Muscle layer of colon (tissue), 2 donors: ENCODE measurements around the gene LYRM2.

Experiments used
- H3K27ac ChIP-seq: one replicate; pipeline ENCODE4 v1.7.0; 2013; ENCODE audit warnings: low read depth, mild to moderate bottlenecking, low read length, moderate library complexity
- H3K27me3 ChIP-seq, 2 donors: one replicate each; pipeline ENCODE4 v1.7.0; 2013; ENCODE audit warnings: low read length in 2 of 2, mild to moderate bottlenecking in 2 of 2; ENCODE audit not compliant: insufficient read depth in 2 of 2, control insufficient read depth in 1 of 2
- H3K36me3 ChIP-seq: one replicate; pipeline ENCODE4 v1.7.0; 2013; ENCODE audit warnings: mild to moderate bottlenecking, low read length; ENCODE audit not compliant: insufficient read depth
- H3K4me1 ChIP-seq: one replicate; pipeline ENCODE4 v1.7.0; 2013; ENCODE audit warnings: mild to moderate bottlenecking, low read length; ENCODE audit not compliant: insufficient read depth
- H3K4me3 ChIP-seq, 2 donors: one replicate each; pipeline ENCODE4 v1.7.0; 2013; ENCODE audit warnings: low read length in 2 of 2, low read depth in 1 of 2, mild to moderate bottlenecking in 1 of 2, moderate library complexity in 1 of 2
- H3K9ac ChIP-seq: one replicate; pipeline ENCODE4 v1.7.0; 2013; ENCODE audit warnings: low read length
- H3K9me3 ChIP-seq: one replicate; pipeline ENCODE4 v1.7.0; 2013; ENCODE audit warnings: mild to moderate bottlenecking, low read length
- donor health status: abdominal sarcoma.
- donor health status: Adenocarcinoma of cecum.

LYRM2 gene

GRCh38 chr6:89613790-89614189 is 24.8 kb downstream of the LYRM2 start:
- no peaks in the 10 kb centered on the region for H3K9me3 ChIP-seq
- H3K36me3 ChIP-seq, result no peaks in the 10 kb centered on the region
- no peak overlapping the region for H3K4me3 ChIP-seq
- no peak overlapping the region for H3K27ac ChIP-seq
- no peak overlapping the region for H3K9ac ChIP-seq
- no peaks in the 10 kb centered on the region for H3K4me1 ChIP-seq
- H3K27me3 ChIP-seq, result no peaks in the 10 kb centered on the region

- Histone ChIP-seq H3K4me3 (no peak overlapping the region), H3K27me3 (no peaks in the 10 kb centered on the region), H3K27ac (no peak overlapping the region), H3K4me1 (no peaks in the 10 kb centered on the region), H3K9ac (no peak overlapping the region), H3K9me3 (no peaks in the 10 kb centered on the region), H3K36me3 (no peaks in the 10 kb centered on the region)
Measured at GRCh38 chr6:89612121-89612520, 26.4 kb downstream of the LYRM2 start.

GRCh38 chr6:89611666-89612065 is 26.9 kb downstream of the LYRM2 start:
- Histone ChIP-seq H3K27ac (no peak overlapping the region), H3K4me1 (no peaks in the 10 kb centered on the region), H3K27me3 (no peaks in the 10 kb centered on the region)

GRCh38 chr6:89610149-89610642 is 28.4 kb downstream of the LYRM2 start:
- Histone ChIP-seq H3K27me3 (no peaks in the 10 kb centered on the region), H3K4me3 (no peak overlapping the region), H3K9me3 (no peaks in the 10 kb centered on the region), H3K9ac (no peak overlapping the region), H3K36me3 (no peaks in the 10 kb centered on the region), H3K27ac (no peak overlapping the region), H3K4me1 (no peaks in the 10 kb centered on the region)

More at GRCh38 chr6:89611666-89612065, 26.9 kb downstream of the LYRM2 start:
- Histone ChIP-seq H3K9me3 (no peaks in the 10 kb centered on the region), H3K4me3 (no peak overlapping the region), H3K36me3 (no peaks in the 10 kb centered on the region), H3K9ac (no peak overlapping the region)

GRCh38 chr6:89605861-89606260 is 32.7 kb downstream of the LYRM2 start:
- H3K27ac ChIP-seq, result no peak overlapping the region
- H3K27me3 ChIP-seq, result no peaks in the 10 kb centered on the region
- no peak overlapping the region for H3K4me3 ChIP-seq

GRCh38 chr6:89604653-89605052 is 33.9 kb downstream of the LYRM2 start:
- no peaks in the 10 kb centered on the region for H3K9me3 ChIP-seq
- H3K36me3 ChIP-seq, result no peaks in the 10 kb centered on the region
- H3K4me1 ChIP-seq, result no peaks in the 10 kb centered on the region
- H3K27me3 ChIP-seq, result no peaks in the 10 kb centered on the region
- no peak overlapping the region for H3K4me3 ChIP-seq
- no peak overlapping the region for H3K27ac ChIP-seq
- H3K9ac ChIP-seq, result no peak overlapping the region

More at GRCh38 chr6:89605861-89606260, 32.7 kb downstream of the LYRM2 start:
- Histone ChIP-seq H3K9ac (no peak overlapping the region), H3K36me3 (no peaks in the 10 kb centered on the region), H3K4me1 (no peaks in the 10 kb centered on the region), H3K9me3 (no peaks in the 10 kb centered on the region)

- Histone ChIP-seq H3K9ac (no peak overlapping the region), H3K36me3 (no peaks in the 10 kb centered on the region)
Measured at GRCh38 chr6:89602166-89602565, 36.4 kb downstream of the LYRM2 start.

GRCh38 chr6:89599727-89600126 is 38.8 kb downstream of the LYRM2 start:
- no peak overlapping the region for H3K27ac ChIP-seq
- no peaks in the 10 kb centered on the region for H3K9me3 ChIP-seq
- no peaks in the 10 kb centered on the region for H3K36me3 ChIP-seq
- no peaks in the 10 kb centered on the region for H3K4me1 ChIP-seq
- no peak overlapping the region for H3K9ac ChIP-seq
- no peaks in the 10 kb centered on the region for H3K27me3 ChIP-seq
- H3K4me3 ChIP-seq, result no peak overlapping the region

More at GRCh38 chr6:89602166-89602565, 36.4 kb downstream of the LYRM2 start:
- Histone ChIP-seq H3K4me3 (no peak overlapping the region), H3K27me3 (no peaks in the 10 kb centered on the region), H3K9me3 (no peaks in the 10 kb centered on the region), H3K4me1 (no peaks in the 10 kb centered on the region), H3K27ac (no peak overlapping the region)

- Histone ChIP-seq H3K9me3 (no peaks in the 10 kb centered on the region), H3K27me3 (no peaks in the 10 kb centered on the region), H3K27ac (no peak overlapping the region), H3K4me1 (no peaks in the 10 kb centered on the region), H3K4me3 (no peak overlapping the region), H3K9ac (no peak overlapping the region), H3K36me3 (no peaks in the 10 kb centered on the region)
Measured at GRCh38 chr6:89597988-89598387, 40.6 kb downstream of the LYRM2 start.

GRCh38 chr6:89597372-89597771 is 41.2 kb downstream of the LYRM2 start:
- H3K4me3 ChIP-seq, result no peak overlapping the region
- H3K4me1 ChIP-seq, result no peaks in the 10 kb centered on the region
- H3K27me3 ChIP-seq, result no peaks in the 10 kb centered on the region
- H3K9ac ChIP-seq, result no peak overlapping the region
- no peaks in the 10 kb centered on the region for H3K9me3 ChIP-seq
- no peaks in the 10 kb centered on the region for H3K36me3 ChIP-seq
- H3K27ac ChIP-seq, result no peak overlapping the region

GRCh38 chr6:89596484-89596883 is 42.1 kb downstream of the LYRM2 start:
- no peak overlapping the region for H3K27ac ChIP-seq
- no peaks in the 10 kb centered on the region for H3K27me3 ChIP-seq
- no peaks in the 10 kb centered on the region for H3K9me3 ChIP-seq
- H3K9ac ChIP-seq, result no peak overlapping the region
- no peak overlapping the region for H3K4me3 ChIP-seq
- H3K4me1 ChIP-seq, result no peaks in the 10 kb centered on the region
- no peaks in the 10 kb centered on the region for H3K36me3 ChIP-seq

GRCh38 chr6:89596056-89596455 is 42.5 kb downstream of the LYRM2 start:
- Histone ChIP-seq H3K4me1 (no peaks in the 10 kb centered on the region), H3K36me3 (no peaks in the 10 kb centered on the region), H3K27ac (no peak overlapping the region), H3K9me3 (no peaks in the 10 kb centered on the region), H3K4me3 (no peak overlapping the region), H3K27me3 (no peaks in the 10 kb centered on the region), H3K9ac (no peak overlapping the region)
